K562 (cell line): ENCODE results near the gene NACC1. TPM values are rescaled to one million over a fixed set of nuclear protein-coding genes. Genes with fewer than 3 reads are reported as not detected.

Source experiments
- BCOR ChIP-seq: fragments of 450-650 bp; IDR thresholded peaks from 2 replicates; pipeline ENCODE4 v1.6.1; 2016
- CHD1 ChIP-seq: fragments of 200-600 bp; sonication (generic); IDR thresholded peaks from one replicate; pipeline ENCODE4 v1.6.1; 2012; ENCODE audit warnings: mild to moderate bottlenecking, moderate library complexity, low read length, inconsistent platforms
- HDGF ChIP-seq: fragments of 450-650 bp; IDR thresholded peaks from 2 replicates; pipeline ENCODE4 v1.6.1; 2016
- RFX7 ChIP-seq: fragments of 250-450 bp; sonication (Bioruptor Pico); IDR thresholded peaks from 2 replicates; pipeline ENCODE4 v1.5.1; 2021; ENCODE audit warnings: mild to moderate bottlenecking
- ZNF121 ChIP-seq: sonication (generic); formaldehyde crosslinking; conservative IDR thresholded peaks from 2 replicates; pipeline ENCODE4 v1.8.0; 2022; ENCODE audit warnings: missing genetic modification reagents
- ZNF778 ChIP-seq: fragments of 450-650 bp; formaldehyde crosslinking; IDR thresholded peaks from 2 replicates; pipeline ENCODE4 v1.4.0; 2020; ENCODE audit warnings: mild to moderate bottlenecking, moderate library complexity
- ZNF785 ChIP-seq: fragments of 250-450 bp; sonication (Bioruptor Pico); IDR thresholded peaks from 2 replicates; pipeline ENCODE4 v1.4.0; 2020; ENCODE audit warnings: mild to moderate bottlenecking
- polyA plus RNA-seq, 8 experiments: library from polyadenylated mRNA; depleted of rRNA in 4 of 8; stranded (reverse) in 5 of 8; unstranded in 3 of 8; fragments of >200 nt; fragmentation: Nextera tagmentation in 2 of 8; fragmentation: Illumina TruSeq in 1 of 8; extraction: Ambion mirVana in 2 of 8; extraction: Trizol in 1 of 8; gene quantifications; 2 replicates each; pipeline versions ENCODE4 v1.2.1 to v1.2.3, GENCODE V29; 2011 to 2014; ENCODE audit warnings: inconsistent platforms in 1 of 8, missing spikeins in 1 of 8
- total RNA-seq, 7 experiments: library from RNA; depleted of rRNA in 6 of 7; stranded (reverse); fragments of >200 nt in 6 of 7; fragmentation: Illumina TruSeq in 2 of 7; extraction: Trizol in 2 of 7; gene quantifications; 2 replicates each; pipeline versions ENCODE4 v1.2.1 to v1.2.3, GENCODE V29; 2011 to 2021; ENCODE audit warnings: low replicate concordance in 1 of 7
- TF ChIP-seq, protein P1 (sequence below): sonication (generic); formaldehyde crosslinking; IDR thresholded peaks from 2 replicates; pipeline ENCODE4 v1.8.0; 2023; ENCODE audit warnings: mild to moderate bottlenecking, missing genetic modification reagents
- TF ChIP-seq, protein P2 (sequence below): fragments of 200-800 bp; sonication (Bioruptor generic); IDR thresholded peaks from 2 replicates; pipeline ENCODE4 v1.6.1; 2017; ENCODE audit warnings: missing genetic modification characterization, missing compliant biosample characterization
- TF ChIP-seq, protein P3 (sequence below): fragments of 250-450 bp; sonication (Bioruptor Pico); IDR thresholded peaks from 2 replicates; pipeline ENCODE4 v1.5.0; 2021
- TF ChIP-seq, protein P4 (sequence below), 2 experiments: IDR thresholded peaks; 2 replicates each; pipeline ENCODE4 v1.6.1; 2012; ENCODE audit warnings: improper control_type of control experiment in 2 of 2, low read depth in 2 of 2, low read length in 2 of 2, borderline replicate concordance in 1 of 2
- TF ChIP-seq, protein P5 (sequence below): sonication (generic); formaldehyde crosslinking; IDR thresholded peaks from 2 replicates; pipeline ENCODE4 v1.8.0; 2022; ENCODE audit warnings: mild to moderate bottlenecking, missing genetic modification reagents

NACC1 gene
- total and polyA plus RNA-seq, 9 of the 15 experiments (the other 6 are each of a cell fraction or from before 2014, with no cell fraction given): 0.04 to 96.6 (median 25.8) TPM

DNA sequence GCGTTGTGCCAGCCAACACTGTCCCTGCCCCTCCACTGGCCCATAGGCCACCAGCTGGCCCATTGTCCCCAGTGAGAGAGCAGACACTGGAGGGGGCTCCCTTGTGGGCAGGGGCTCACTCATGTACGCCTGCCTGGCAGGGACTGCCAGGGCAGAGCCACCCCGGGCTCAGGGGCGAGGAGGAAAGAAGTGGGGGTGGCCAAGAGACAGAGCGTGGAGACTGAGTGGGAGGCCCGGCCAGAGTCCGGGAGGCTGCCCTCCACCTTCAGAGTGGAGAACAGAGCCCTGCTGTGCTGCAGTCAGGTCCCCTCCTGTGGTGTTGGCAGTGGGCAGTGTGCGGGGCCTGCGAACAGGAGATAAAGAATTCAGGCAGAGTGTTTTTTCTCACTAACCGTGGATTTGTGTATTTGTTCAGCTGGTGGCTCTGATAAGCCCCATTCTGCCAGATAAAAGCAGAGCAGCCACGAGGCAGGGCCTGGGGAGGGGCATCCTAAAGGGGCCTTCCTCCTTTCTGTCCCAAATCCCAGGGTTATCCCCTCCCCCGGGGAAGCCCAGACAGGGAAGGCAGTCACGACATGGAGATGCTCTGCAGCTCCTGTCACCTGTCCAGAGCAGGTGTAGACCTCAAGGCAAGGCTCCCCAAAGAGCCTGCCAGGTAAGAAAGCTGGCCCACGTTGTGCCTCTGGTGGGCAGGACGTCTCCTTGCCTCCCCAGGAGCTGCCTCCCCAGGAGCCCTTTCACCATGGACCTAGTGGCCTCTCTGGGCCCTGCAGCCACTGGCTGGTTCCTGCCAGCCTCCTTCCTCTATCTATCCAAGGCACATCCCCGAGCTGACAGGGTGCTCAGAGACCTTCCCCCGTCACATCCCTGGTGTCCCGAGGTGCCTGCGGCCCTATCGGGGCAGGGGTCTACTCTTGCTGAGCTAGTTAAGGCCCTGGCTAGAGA lies 48.4 kb upstream of the NACC1 start (continued):
- TF ChIP-seq, protein P1, sequence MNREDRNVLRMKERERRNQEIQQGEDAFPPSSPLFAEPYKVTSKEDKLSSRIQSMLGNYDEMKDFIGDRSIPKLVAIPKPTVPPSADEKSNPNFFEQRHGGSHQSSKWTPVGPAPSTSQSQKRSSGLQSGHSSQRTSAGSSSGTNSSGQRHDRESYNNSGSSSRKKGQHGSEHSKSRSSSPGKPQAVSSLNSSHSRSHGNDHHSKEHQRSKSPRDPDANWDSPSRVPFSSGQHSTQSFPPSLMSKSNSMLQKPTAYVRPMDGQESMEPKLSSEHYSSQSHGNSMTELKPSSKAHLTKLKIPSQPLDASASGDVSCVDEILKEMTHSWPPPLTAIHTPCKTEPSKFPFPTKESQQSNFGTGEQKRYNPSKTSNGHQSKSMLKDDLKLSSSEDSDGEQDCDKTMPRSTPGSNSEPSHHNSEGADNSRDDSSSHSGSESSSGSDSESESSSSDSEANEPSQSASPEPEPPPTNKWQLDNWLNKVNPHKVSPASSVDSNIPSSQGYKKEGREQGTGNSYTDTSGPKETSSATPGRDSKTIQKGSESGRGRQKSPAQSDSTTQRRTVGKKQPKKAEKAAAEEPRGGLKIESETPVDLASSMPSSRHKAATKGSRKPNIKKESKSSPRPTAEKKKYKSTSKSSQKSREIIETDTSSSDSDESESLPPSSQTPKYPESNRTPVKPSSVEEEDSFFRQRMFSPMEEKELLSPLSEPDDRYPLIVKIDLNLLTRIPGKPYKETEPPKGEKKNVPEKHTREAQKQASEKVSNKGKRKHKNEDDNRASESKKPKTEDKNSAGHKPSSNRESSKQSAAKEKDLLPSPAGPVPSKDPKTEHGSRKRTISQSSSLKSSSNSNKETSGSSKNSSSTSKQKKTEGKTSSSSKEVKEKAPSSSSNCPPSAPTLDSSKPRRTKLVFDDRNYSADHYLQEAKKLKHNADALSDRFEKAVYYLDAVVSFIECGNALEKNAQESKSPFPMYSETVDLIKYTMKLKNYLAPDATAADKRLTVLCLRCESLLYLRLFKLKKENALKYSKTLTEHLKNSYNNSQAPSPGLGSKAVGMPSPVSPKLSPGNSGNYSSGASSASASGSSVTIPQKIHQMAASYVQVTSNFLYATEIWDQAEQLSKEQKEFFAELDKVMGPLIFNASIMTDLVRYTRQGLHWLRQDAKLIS: no peak
- TF ChIP-seq BCOR: peak; percentile 93
- no peak for TF ChIP-seq ZNF121 (CRISPR knock-in tag)
- no peak for TF ChIP-seq HDGF
- TF ChIP-seq ZNF785 (CRISPR knock-in tag): no peak
- TF ChIP-seq ZNF778 (CRISPR knock-in tag): no peak
- TF ChIP-seq, protein P2, sequence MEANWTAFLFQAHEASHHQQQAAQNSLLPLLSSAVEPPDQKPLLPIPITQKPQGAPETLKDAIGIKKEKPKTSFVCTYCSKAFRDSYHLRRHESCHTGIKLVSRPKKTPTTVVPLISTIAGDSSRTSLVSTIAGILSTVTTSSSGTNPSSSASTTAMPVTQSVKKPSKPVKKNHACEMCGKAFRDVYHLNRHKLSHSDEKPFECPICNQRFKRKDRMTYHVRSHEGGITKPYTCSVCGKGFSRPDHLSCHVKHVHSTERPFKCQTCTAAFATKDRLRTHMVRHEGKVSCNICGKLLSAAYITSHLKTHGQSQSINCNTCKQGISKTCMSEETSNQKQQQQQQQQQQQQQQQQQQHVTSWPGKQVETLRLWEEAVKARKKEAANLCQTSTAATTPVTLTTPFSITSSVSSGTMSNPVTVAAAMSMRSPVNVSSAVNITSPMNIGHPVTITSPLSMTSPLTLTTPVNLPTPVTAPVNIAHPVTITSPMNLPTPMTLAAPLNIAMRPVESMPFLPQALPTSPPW (CRISPR knock-in tag): peak; percentile 95
- no peak for TF ChIP-seq RFX7 (CRISPR knock-in tag)
- TF ChIP-seq, protein P3, sequence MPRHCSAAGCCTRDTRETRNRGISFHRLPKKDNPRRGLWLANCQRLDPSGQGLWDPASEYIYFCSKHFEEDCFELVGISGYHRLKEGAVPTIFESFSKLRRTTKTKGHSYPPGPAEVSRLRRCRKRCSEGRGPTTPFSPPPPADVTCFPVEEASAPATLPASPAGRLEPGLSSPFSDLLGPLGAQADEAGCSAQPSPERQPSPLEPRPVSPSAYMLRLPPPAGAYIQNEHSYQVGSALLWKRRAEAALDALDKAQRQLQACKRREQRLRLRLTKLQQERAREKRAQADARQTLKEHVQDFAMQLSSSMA (CRISPR knock-in tag): no peak
- no peak for TF ChIP-seq CHD1
- TF ChIP-seq, protein P4, sequence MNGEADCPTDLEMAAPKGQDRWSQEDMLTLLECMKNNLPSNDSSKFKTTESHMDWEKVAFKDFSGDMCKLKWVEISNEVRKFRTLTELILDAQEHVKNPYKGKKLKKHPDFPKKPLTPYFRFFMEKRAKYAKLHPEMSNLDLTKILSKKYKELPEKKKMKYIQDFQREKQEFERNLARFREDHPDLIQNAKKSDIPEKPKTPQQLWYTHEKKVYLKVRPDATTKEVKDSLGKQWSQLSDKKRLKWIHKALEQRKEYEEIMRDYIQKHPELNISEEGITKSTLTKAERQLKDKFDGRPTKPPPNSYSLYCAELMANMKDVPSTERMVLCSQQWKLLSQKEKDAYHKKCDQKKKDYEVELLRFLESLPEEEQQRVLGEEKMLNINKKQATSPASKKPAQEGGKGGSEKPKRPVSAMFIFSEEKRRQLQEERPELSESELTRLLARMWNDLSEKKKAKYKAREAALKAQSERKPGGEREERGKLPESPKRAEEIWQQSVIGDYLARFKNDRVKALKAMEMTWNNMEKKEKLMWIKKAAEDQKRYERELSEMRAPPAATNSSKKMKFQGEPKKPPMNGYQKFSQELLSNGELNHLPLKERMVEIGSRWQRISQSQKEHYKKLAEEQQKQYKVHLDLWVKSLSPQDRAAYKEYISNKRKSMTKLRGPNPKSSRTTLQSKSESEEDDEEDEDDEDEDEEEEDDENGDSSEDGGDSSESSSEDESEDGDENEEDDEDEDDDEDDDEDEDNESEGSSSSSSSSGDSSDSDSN (IDR thresholded peaks at IDR 0.05; ENCODE audit: borderline replicate concordance in 1 of 2, low read depth in 2 of 2, low read length in 2 of 2): no peak
- TF ChIP-seq, protein P5, sequence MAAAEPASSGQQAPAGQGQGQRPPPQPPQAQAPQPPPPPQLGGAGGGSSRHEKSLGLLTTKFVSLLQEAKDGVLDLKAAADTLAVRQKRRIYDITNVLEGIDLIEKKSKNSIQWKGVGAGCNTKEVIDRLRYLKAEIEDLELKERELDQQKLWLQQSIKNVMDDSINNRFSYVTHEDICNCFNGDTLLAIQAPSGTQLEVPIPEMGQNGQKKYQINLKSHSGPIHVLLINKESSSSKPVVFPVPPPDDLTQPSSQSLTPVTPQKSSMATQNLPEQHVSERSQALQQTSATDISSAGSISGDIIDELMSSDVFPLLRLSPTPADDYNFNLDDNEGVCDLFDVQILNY (CRISPR knock-in tag): no peak
